ENCODE results near the gene ELP1.
"Not testable (repeated sequence)": the region's sequence is repeated elsewhere in the genome, so short reads cannot be mapped to it uniquely, and the experiment has no call there.

Gene ELP1

GRCh38 chr9:108933718-108934322 is at the start of gene ELP1:
Gene ELP1 (minus strand): TSS chr9:108934124. CDS start chr9:108931146, 2,978 bp downstream.
- TF ChIP-seq CTCF (IDR thresholded peaks at IDR 0.05; ENCODE audit: low read depth, low read length, missing control alignments): peak; percentile 19
- peak; percentile 83 for DNase-seq (ENCODE audit: extremely low read depth, low read depth)
- H3K4me3 ChIP-seq (replicated peaks; ENCODE audit: low read depth, low read length): peak within 1 kb of the TSS; percentile 97

- no peak for TF ChIP-seq CTCF (IDR thresholded peaks at IDR 0.05; ENCODE audit: low read depth, low read length, missing control alignments)
- DNase-seq (ENCODE audit: extremely low read depth, low read depth): no peak
- H3K4me3 ChIP-seq (replicated peaks; ENCODE audit: low read depth, low read length): no peak overlapping the region
Measured at GRCh38 chr9:108980893-108981292, 47.0 kb upstream of the ELP1 start.

GRCh38 chr9:108978205-108978604 is 44.3 kb upstream of the ELP1 start:
- TF ChIP-seq CTCF (IDR thresholded peaks at IDR 0.05; ENCODE audit: low read depth, low read length, missing control alignments): no peak
- no peak overlapping the region for H3K4me3 ChIP-seq (replicated peaks; ENCODE audit: low read depth, low read length)
- no peak for DNase-seq (ENCODE audit: extremely low read depth, low read depth)

- TF ChIP-seq CTCF (IDR thresholded peaks at IDR 0.05; ENCODE audit: low read depth, low read length, missing control alignments): no peak
- no peak for DNase-seq (ENCODE audit: extremely low read depth, low read depth)
- H3K4me3 ChIP-seq (replicated peaks; ENCODE audit: low read depth, low read length): no peak overlapping the region
Measured at GRCh38 chr9:108973895-108974294, 40.0 kb upstream of the ELP1 start.

GRCh38 chr9:108972626-108973209 is 38.8 kb upstream of the ELP1 start:
- TF ChIP-seq CTCF (IDR thresholded peaks at IDR 0.05; ENCODE audit: low read depth, low read length, missing control alignments): no peak
- DNase-seq (ENCODE audit: extremely low read depth, low read depth): peak; percentile 6
- H3K4me3 ChIP-seq (replicated peaks; ENCODE audit: low read depth, low read length): no peak overlapping the region

- no peak for TF ChIP-seq CTCF (IDR thresholded peaks at IDR 0.05; ENCODE audit: low read depth, low read length, missing control alignments)
- DNase-seq (ENCODE audit: extremely low read depth, low read depth): no peak
- no peak overlapping the region for H3K4me3 ChIP-seq (replicated peaks; ENCODE audit: low read depth, low read length)
Measured at GRCh38 chr9:108972186-108972585, 38.3 kb upstream of the ELP1 start.

GRCh38 chr9:108971392-108971791 is 37.5 kb upstream of the ELP1 start:
- H3K4me3 ChIP-seq (replicated peaks; ENCODE audit: low read depth, low read length); DNase-seq (ENCODE audit: extremely low read depth, low read depth): not testable (repeated sequence)

All from HFF-Myc (cell line).